K562 (cell line): ENCODE data around the gene ENSA. TPM values are rescaled to one million over a fixed set of nuclear protein-coding genes. Genes with fewer than 3 reads are reported as not detected.
A peak's percentile ranks its signal among the peaks of the same experiment; 100 is the strongest.

ENCODE experiments used
- EWSR1 ChIP-seq: fragments of 450-650 bp; IDR thresholded peaks from 2 replicates; pipeline ENCODE4 v1.6.1; 2018; ENCODE audit warnings: borderline replicate concordance, mild to moderate bottlenecking, low read depth, moderate library complexity; ENCODE audit not compliant: partially characterized antibody
- FOXP1 ChIP-seq: sonication (generic); formaldehyde crosslinking; IDR thresholded peaks from 2 replicates; pipeline ENCODE4 v1.8.0; 2022; ENCODE audit warnings: mild to moderate bottlenecking, missing genetic modification reagents
- MCM7 ChIP-seq, 2 experiments: fragments of 450-650 bp; IDR thresholded peaks; 2 replicates each; pipeline ENCODE4 v1.6.1; 2016 to 2018
- RBM25 ChIP-seq: fragments of 200-400 bp; formaldehyde crosslinking; IDR thresholded peaks from 2 replicates; pipeline ENCODE4 v1.6.1; 2018; ENCODE audit warnings: low read length, low read depth, moderate library complexity; ENCODE audit not compliant: severe bottlenecking
- SRSF9 ChIP-seq: fragments of 200-400 bp; formaldehyde crosslinking; IDR thresholded peaks from 2 replicates; pipeline ENCODE4 v1.6.1; 2017; ENCODE audit warnings: low read depth, low read length, borderline replicate concordance
- TAF15 ChIP-seq: fragments of 200-400 bp; formaldehyde crosslinking; IDR thresholded peaks from 2 replicates; pipeline ENCODE4 v1.6.1; 2017; ENCODE audit warnings: mild to moderate bottlenecking, low read depth, low read length, moderate library complexity
- ZBTB40 ChIP-seq, 2 experiments: fragments of 450-650 bp in 1 of 2; sonication (generic) in 1 of 2; formaldehyde crosslinking in 1 of 2; IDR thresholded peaks; 2 replicates each; pipeline versions ENCODE4 v1.7.1 to v1.9.0; 2016 to 2022; ENCODE audit warnings: inconsistent platforms in 1 of 2, mild to moderate bottlenecking in 1 of 2, missing genetic modification reagents in 1 of 2
- ZNF445 ChIP-seq: fragments of 250-450 bp; sonication (Bioruptor Pico); IDR thresholded peaks from 2 replicates; pipeline ENCODE4 v1.4.0; 2020; ENCODE audit warnings: low read depth, mild to moderate bottlenecking, moderate library complexity
- ZNF57 ChIP-seq: fragments of 450-650 bp; formaldehyde crosslinking; IDR thresholded peaks from 2 replicates; pipeline ENCODE4 v1.4.0; 2020; ENCODE audit warnings: mild to moderate bottlenecking, moderate library complexity
- polyA plus RNA-seq, 8 experiments: library from polyadenylated mRNA; depleted of rRNA in 4 of 8; stranded (reverse) in 5 of 8; unstranded in 3 of 8; fragments of >200 nt; fragmentation: Nextera tagmentation in 2 of 8; fragmentation: Illumina TruSeq in 1 of 8; extraction: Ambion mirVana in 2 of 8; extraction: Trizol in 1 of 8; gene quantifications; 2 replicates each; pipeline versions ENCODE4 v1.2.1 to v1.2.3, GENCODE V29; 2011 to 2014; ENCODE audit warnings: inconsistent platforms in 1 of 8, missing spikeins in 1 of 8
- total RNA-seq, 7 experiments: library from RNA; depleted of rRNA in 6 of 7; stranded (reverse); fragments of >200 nt in 6 of 7; fragmentation: Illumina TruSeq in 2 of 7; extraction: Trizol in 2 of 7; gene quantifications; 2 replicates each; pipeline versions ENCODE4 v1.2.1 to v1.2.3, GENCODE V29; 2011 to 2021; ENCODE audit warnings: low replicate concordance in 1 of 7
- TF ChIP-seq, protein P1 (sequence below): sonication (generic); formaldehyde crosslinking; IDR thresholded peaks from 2 replicates; pipeline ENCODE4 v1.8.1; 2022; ENCODE audit warnings: missing genetic modification reagents
- TF ChIP-seq, protein P2 (sequence below), 2 experiments: fragments of 450-650 bp in 1 of 2; sonication (generic) in 1 of 2; formaldehyde crosslinking in 1 of 2; IDR thresholded peaks in 1 of 2; conservative IDR thresholded peaks in 1 of 2; 2 replicates each; pipeline versions ENCODE4 v1.6.1 to v1.8.1; 2016 to 2023; ENCODE audit warnings: mild to moderate bottlenecking in 2 of 2, moderate library complexity in 2 of 2, inconsistent platforms in 1 of 2, missing genetic modification reagents in 1 of 2
- TF ChIP-seq, protein P3 (sequence below): fragments of 250-450 bp; sonication (Bioruptor Pico); IDR thresholded peaks from 2 replicates; pipeline ENCODE4 v1.8.0; 2022; ENCODE audit warnings: inconsistent platforms

ENSA gene
- total and polyA plus RNA-seq, 9 of the 15 experiments (the other 6 are each of a cell fraction or from before 2014, with no cell fraction given) = 68.1 to 605 (median 188) TPM

- TF ChIP-seq ZNF57 (CRISPR knock-in tag) = 0 out of 2 replicates have a peak, but pooled peaks have one; percentile 23
- TF ChIP-seq RBM25 = no peak
- TF ChIP-seq SRSF9 = no peak
- TF ChIP-seq, protein P1, sequence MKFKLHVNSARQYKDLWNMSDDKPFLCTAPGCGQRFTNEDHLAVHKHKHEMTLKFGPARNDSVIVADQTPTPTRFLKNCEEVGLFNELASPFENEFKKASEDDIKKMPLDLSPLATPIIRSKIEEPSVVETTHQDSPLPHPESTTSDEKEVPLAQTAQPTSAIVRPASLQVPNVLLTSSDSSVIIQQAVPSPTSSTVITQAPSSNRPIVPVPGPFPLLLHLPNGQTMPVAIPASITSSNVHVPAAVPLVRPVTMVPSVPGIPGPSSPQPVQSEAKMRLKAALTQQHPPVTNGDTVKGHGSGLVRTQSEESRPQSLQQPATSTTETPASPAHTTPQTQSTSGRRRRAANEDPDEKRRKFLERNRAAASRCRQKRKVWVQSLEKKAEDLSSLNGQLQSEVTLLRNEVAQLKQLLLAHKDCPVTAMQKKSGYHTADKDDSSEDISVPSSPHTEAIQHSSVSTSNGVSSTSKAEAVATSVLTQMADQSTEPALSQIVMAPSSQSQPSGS (CRISPR knock-in tag) = no peak
- no peak for TF ChIP-seq FOXP1 (CRISPR knock-in tag)
- TF ChIP-seq TAF15 = no peak
- TF ChIP-seq EWSR1 = peak; percentile 49
- TF ChIP-seq ZNF445 (CRISPR knock-in tag) = no peak
- TF ChIP-seq MCM7 (IDR thresholded peaks at IDR 0.05) = no peak
- TF ChIP-seq, protein P2, sequence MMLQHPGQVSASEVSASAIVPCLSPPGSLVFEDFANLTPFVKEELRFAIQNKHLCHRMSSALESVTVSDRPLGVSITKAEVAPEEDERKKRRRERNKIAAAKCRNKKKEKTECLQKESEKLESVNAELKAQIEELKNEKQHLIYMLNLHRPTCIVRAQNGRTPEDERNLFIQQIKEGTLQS (IDR thresholded peaks at IDR 0.05) = no peak
- TF ChIP-seq, protein P2 (CRISPR knock-in tag; conservative IDR thresholded peaks at IDR 0.05) = peak; percentile 58
- TF ChIP-seq, protein P3, sequence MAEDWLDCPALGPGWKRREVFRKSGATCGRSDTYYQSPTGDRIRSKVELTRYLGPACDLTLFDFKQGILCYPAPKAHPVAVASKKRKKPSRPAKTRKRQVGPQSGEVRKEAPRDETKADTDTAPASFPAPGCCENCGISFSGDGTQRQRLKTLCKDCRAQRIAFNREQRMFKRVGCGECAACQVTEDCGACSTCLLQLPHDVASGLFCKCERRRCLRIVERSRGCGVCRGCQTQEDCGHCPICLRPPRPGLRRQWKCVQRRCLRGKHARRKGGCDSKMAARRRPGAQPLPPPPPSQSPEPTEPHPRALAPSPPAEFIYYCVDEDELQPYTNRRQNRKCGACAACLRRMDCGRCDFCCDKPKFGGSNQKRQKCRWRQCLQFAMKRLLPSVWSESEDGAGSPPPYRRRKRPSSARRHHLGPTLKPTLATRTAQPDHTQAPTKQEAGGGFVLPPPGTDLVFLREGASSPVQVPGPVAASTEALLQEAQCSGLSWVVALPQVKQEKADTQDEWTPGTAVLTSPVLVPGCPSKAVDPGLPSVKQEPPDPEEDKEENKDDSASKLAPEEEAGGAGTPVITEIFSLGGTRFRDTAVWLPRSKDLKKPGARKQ (CRISPR knock-in tag) = no peak
- no peak for TF ChIP-seq ZBTB40 (IDR thresholded peaks at IDR 0.05)
- no peak for TF ChIP-seq ZBTB40 (CRISPR knock-in tag; IDR thresholded peaks at IDR 0.05)
These were observed 56.3 kb downstream of the ENSA start (continued) for GRCh38 chr1:150572918-150573647.
